ENCODE data around the gene UBAC2. TPM values are rescaled to one million over a fixed set of nuclear protein-coding genes. Genes with fewer than 3 reads are reported as not detected.
A peak's percentile ranks its signal among the peaks of the same experiment; 100 is the strongest.

Gene UBAC2
- polyA plus RNA-seq, 3 donors, result 98.7 to 109 (median 101) TPM

DNA sequence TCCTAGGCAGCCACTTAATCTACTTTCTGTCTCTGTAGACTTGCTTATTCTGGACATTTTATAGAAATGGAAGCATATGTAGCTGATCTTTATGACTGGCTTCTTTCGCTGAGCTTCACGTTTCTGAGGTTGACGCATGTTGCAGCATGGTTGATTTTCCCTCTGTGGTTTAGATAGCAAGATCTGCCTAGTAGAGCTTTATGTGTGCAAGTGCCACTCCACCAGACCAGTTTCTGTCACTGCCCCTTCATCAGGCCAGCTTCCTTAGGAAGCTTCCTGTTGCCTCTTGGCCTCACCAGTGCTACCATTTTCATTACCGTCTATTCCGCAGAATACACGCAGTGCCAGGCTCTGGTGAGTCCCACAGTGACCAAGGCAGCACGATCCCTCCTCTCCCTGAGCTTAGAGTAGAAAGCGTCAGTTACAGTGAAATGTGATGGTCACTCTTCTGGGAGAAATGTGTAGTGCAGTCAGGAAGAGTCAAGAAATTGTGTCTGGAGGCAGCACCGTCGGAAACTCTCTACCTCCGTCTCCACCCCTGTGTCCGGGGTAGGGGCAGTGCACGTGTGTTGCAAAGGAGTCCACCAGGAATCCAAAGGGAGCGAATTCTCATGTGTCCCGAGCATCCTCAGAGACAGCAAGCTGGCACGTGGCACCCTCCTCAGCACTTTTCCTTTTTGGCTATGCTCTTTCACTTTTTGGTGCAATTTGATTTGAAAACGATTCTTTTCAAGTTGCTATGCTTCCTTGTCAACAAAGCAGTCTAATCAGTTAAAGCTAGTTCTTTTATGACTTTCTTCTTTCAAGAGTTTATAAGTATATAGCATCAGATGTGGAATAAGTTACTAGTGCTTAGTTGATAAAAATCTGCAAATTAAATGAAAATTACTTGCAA, 151.9 kb downstream of the UBAC2 start:
- DNase-seq (ENCODE audit: low read depth in 3 of 3, low spot score in 2 of 3), result no peak

DNA sequence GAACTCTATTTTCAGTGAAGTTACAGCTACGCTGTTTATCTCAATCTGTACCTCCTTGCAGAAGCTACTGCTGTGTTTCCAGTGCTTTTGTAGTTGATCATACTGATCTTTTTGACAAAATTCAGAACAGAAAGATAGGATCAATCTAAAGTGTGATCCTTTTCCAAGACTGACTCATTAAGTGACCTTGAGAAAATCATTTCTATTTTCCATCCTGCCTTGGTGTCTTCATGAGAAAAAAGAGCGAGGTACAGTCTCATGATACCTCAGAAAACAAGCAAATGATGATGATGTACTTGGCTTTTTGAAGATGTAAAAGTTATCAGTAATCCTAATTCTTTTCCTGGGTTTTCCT, 152.6 kb downstream of the UBAC2 start:
- DNase-seq (ENCODE audit: low read depth in 3 of 3, low spot score in 2 of 3), result no peak

DNA sequence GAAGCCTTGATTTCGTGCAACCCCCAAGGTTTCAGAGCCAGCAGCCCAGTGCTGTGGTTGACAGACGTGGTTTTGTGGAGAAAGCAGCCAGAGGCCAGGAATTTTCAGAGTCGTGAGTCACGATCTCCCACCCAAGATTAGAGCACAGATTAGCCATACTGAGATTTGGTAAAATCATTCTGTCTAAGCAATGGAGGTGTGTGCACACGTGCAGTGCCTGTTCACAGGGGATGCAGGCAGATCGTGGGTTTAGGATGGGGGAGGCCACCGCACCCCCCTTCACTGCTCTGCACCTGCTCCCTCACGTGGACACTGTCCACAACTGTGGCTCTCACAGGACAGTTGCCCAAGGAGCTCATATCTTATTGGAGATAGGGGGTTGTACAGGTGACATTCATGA, 153.2 kb downstream of the UBAC2 start:
- no peak for DNase-seq (ENCODE audit: low read depth in 3 of 3, low spot score in 2 of 3)

GRCh38 chr13:99354371-99354951, 153.8 kb downstream of the UBAC2 start:
- no peak for DNase-seq (ENCODE audit: low read depth in 3 of 3, low spot score in 2 of 3)

DNA sequence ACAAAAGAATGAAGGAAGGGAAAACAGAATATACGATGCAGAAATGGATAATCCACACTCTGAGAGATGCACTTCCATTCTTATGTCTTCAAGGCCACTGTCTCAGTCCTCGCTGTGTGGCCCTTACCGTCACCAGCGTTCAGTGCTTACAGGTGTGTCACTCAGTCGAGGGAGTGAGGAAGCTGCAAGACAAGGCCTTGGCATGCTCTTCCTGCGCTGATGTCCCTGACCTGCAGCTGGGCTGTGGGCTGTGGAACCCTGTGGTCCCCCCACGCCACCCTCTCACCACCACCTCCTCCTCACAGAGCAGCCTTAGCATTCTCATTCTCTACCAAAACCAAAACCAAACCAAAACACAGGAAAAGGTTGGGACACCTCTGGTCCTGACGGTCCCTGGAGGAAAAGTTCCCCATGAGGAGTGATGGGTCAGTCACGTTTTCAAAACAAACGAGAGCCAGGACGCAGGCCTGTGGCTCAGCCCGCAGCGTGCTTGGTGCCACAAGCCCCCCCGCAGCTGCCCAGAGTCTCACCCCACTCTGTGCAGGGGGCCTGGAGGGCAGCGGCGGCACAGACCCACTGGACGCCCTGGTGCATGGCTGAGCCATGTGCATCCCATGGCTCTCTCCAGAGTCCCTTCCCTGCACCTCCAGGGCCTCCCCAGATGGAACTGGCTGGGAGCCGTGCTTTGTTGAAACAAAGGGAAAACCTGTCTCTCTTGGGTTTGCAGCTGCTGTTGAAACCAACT, 154.8 kb downstream of the UBAC2 start:
- DNase-seq (ENCODE audit: low read depth in 3 of 3, low spot score in 2 of 3), result no peak

GRCh38 chr13:99356012-99356261, 155.3 kb downstream of the UBAC2 start:
- DNase-seq (ENCODE audit: low read depth in 3 of 3, low spot score in 2 of 3), result no peak

- peak; percentile 14 to 57 (median 27) for DNase-seq (ENCODE audit: low read depth in 3 of 3, low spot score in 2 of 3)
Observed at GRCh38 chr13:99356262-99357091, 155.8 kb downstream of the UBAC2 start.

- DNase-seq (ENCODE audit: low read depth in 3 of 3, low spot score in 2 of 3), result no peak
Observed at GRCh38 chr13:99357131-99357596, 156.5 kb downstream of the UBAC2 start.

- no peak for DNase-seq (ENCODE audit: low read depth in 3 of 3, low spot score in 2 of 3)
Observed at GRCh38 chr13:99357941-99358340, 157.3 kb downstream of the UBAC2 start.

GRCh38 chr13:99359528-99359927, 158.9 kb downstream of the UBAC2 start:
- no peak for DNase-seq (ENCODE audit: low read depth in 3 of 3, low spot score in 2 of 3)

GRCh38 chr13:99360696-99361095, 160.0 kb downstream of the UBAC2 start:
- no peak for DNase-seq (ENCODE audit: low read depth in 3 of 3, low spot score in 2 of 3)

DNA sequence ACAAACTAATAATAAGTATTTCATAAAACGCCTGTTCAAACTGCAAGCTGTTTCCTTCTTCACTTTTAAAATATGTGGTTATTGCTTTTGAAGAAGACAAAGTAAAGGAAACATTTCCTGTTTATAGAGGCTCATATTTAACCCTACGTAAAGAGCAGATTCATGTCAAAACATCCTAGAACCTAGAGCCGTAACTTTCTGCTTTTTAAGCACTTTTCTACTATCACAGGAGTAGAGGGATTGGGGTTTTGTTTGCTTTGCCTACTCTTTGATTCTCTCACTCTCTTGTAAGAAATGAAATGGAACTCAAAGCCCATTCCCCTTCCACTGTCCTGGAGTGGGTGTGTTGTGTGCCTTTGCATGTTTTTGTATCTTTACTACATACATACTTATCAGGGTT, 160.5 kb downstream of the UBAC2 start:
- DNase-seq (ENCODE audit: low read depth in 3 of 3, low spot score in 2 of 3), result no peak

GRCh38 chr13:99362362-99362761, 161.7 kb downstream of the UBAC2 start:
- DNase-seq (ENCODE audit: low read depth in 3 of 3, low spot score in 2 of 3), result no peak

DNA sequence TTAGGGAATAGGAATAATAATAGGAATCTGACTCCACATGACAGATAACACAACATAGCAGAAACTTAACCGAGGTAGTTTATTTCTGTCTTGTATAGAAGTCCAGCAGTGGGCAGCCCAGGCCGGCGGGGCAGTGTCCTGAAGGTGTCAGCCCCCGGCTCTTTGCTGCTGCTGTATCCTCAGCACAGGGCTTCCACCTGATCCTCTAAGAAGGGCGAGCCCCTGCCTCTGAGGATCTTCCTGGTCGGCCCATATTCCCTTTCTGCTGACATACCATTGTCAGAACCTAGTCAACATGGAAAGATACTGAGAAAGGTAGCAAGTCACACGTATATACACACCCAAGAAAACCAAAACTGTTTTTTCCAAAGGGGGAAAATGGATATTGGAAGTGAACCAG, 162.7 kb downstream of the UBAC2 start:
- no peak for DNase-seq (ENCODE audit: low read depth in 3 of 3, low spot score in 2 of 3)

- DNase-seq (ENCODE audit: low read depth in 3 of 3, low spot score in 2 of 3), result no peak
Observed at GRCh38 chr13:99363949-99364348, 163.3 kb downstream of the UBAC2 start.

DNA sequence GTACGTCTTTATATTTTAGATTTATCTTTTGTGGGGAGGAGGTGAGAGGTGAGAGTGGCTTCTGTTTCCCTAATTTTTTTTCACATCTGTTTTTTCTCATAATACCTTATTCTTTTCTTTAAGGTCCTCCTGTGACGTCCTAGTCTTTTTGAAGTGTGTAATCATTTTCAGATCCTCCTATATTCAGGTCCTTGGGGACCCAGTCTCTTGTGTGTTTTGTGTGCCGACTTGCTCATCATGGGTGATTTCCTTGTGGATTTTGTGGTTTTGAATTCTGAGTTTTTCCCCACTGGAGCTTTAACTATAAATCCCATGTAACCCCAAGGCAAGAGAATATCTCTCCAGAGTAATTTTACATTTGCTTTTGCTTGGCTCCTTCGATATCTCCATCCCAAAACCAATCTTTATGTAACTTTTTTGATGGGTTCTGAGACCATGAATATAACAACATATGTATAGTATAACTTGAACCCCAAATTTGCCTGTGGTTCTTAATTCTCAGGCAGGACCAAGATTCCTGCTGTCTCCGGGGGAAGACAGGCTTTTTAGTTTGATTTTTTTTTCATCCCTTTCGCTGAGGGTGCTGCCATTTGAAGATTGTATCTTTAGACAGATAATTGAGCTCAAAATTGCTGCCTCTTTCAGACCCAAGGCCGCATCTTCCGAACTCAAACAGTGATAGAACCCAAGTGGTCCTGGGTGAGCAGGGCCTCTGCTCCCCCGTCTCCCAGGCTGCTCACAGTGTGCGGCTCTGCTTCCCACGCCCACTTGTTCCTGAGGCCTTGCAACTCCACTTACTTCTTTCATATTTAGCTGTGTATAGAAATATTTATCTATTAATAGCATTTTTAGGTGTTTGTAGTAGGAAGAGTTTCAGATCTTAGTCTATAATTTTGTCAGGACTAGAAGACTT, 165.7 kb downstream of the UBAC2 start:
- DNase-seq (ENCODE audit: low read depth in 3 of 3, low spot score in 2 of 3), result no peak

DNA sequence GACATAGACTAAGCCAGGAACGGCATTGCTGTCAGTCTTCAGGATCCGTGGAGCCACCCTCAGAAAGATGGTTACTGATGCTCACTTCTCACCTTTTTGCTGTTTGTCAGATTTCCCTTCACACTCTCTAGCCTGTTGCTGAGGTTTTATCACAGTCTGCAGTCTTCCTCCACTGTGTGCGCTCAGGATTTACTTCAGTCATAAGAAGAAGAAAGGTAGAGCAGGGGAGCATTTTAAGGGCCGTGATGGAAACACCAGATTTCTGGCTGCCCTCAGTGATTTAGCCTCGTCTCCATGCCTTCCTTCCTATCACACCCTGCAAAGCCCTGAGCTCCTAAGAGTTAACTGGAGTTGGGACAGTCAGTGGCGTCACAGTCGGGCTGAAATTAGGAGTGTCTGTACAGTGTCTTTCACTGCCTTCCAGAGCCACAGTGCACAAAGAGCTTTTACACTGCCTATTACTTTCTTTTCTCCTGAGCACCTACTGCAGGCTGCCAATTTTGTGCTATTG, 166.5 kb downstream of the UBAC2 start:
- DNase-seq (ENCODE audit: low read depth in 3 of 3, low spot score in 2 of 3), result no peak

- DNase-seq (ENCODE audit: low read depth in 3 of 3, low spot score in 2 of 3), result no peak
Observed at GRCh38 chr13:99367663-99368448, 167.2 kb downstream of the UBAC2 start.
